Fibroblast of lung (primary cell): ENCODE data around the gene ELAVL1.

Experiments used
- EZH2 ChIP-seq: IDR thresholded peaks from 2 replicates; pipeline ENCODE4 v1.5.1; 2012; ENCODE audit warnings: low read length, control low read depth, mild to moderate bottlenecking; ENCODE audit errors: missing control alignments
- TF ChIP-seq, protein P1 (sequence below), 2 donors: IDR thresholded peaks in 1 of 2; conservative IDR thresholded peaks in 1 of 2; 1 replicate in 1 of 2; 2 replicates in 1 of 2; pipeline ENCODE4 v1.5.1; 2011 to 2012; ENCODE audit warnings: low read length in 2 of 2, control low read depth in 1 of 2, inconsistent platforms in 1 of 2, low read depth in 1 of 2, mild to moderate bottlenecking in 1 of 2

DNA sequence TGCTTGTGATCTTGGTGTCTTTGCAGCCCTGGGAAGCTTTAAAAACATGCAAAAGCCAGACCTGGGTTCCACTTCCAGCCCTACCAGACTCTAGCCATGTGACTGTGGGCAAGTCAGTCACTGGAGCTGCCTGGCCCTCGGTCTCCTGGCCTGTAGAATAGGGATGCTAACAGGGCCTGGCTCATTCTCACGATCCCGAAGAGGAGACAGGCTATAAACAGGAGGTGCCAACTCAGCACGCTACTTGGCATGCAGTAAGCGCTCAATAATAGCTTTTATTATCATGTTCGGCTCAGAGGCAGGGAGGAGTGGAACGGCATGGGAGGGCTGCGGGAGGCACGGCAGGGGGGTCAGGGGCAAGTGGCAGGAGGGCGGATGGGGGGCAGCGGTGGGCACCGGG, 81.2 kb downstream of the ELAVL1 start:
- TF ChIP-seq, protein P1, sequence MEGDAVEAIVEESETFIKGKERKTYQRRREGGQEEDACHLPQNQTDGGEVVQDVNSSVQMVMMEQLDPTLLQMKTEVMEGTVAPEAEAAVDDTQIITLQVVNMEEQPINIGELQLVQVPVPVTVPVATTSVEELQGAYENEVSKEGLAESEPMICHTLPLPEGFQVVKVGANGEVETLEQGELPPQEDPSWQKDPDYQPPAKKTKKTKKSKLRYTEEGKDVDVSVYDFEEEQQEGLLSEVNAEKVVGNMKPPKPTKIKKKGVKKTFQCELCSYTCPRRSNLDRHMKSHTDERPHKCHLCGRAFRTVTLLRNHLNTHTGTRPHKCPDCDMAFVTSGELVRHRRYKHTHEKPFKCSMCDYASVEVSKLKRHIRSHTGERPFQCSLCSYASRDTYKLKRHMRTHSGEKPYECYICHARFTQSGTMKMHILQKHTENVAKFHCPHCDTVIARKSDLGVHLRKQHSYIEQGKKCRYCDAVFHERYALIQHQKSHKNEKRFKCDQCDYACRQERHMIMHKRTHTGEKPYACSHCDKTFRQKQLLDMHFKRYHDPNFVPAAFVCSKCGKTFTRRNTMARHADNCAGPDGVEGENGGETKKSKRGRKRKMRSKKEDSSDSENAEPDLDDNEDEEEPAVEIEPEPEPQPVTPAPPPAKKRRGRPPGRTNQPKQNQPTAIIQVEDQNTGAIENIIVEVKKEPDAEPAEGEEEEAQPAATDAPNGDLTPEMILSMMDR (conservative IDR thresholded peaks at IDR 0.05 in 1 of 2, IDR thresholded peaks at IDR 0.05 in 1 of 2; ENCODE audit: low read depth in 1 of 2, low read length in 2 of 2), result no peak
- no peak for TF ChIP-seq EZH2
